ENCODE data around the gene LYPLA2.
A peak's percentile ranks its signal among the peaks of the same experiment; 100 is the strongest.
"Not testable (repeated sequence)": the region's sequence is repeated elsewhere in the genome, so short reads cannot be mapped to it uniquely, and the experiment has no call there.

LYPLA2 gene

DNA sequence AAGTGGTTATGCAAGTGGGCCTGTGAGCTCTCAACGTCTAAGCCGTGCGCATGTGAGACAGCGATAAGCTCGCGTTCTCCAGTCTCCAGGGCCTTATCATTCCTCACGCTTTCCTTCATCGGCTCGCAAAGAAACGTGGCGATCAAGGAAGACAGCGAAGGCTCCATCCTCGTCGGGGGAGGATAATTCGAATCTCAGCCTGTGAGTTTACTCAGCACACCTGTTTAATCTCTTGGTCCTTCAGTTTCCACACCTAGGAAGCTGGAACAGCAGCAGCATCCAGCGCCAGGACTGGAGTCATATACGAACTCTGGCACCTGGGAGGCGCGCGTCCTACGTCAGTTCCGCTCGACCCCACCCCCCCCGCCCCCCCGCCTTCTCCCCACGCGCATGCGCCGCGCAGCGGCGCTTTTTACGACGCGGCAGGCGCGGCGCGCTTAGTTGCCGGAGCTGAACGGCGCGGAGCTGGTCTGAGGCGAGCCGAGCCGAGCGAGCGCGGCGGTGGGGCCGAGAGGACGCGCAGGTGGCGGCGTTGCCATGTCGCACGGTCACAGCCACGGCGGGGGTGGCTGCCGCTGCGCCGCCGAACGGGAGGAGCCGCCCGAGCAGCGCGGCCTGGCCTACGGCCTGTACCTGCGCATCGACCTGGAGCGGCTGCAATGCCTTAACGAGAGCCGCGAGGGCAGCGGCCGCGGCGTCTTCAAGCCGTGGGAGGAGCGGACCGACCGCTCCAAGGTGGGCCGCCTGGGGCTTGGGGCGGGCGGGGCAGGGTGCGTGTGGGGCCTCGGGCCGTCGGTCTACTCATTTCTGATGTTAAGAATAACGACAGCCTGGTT, 12.7 kb upstream of the LYPLA2 start, which contains the start of gene PITHD1:
TSS of gene PITHD1 (plus strand) at position 440 of the 836 bp plus-strand sequence. CDS start at position 538, 98 bp downstream.
- peaks cover 4 to 5% of the 10 kb centered on the region in 2 donors for H3K36me3 ChIP-seq (ENCODE audit: control insufficient read depth in 2 of 2, insufficient read depth in 2 of 2, low read length in 2 of 2)
- peak within 1 kb of the TSS; percentile 92 to 97 for H3K27ac ChIP-seq (ENCODE audit: low read depth in 2 of 2, low read length in 2 of 2)
- peak within 1 kb of the TSS; percentile 88 to 99 for H3K9ac ChIP-seq (ENCODE audit: low read depth in 1 of 2, low read length in 2 of 2)
- peak within 1 kb of the TSS; percentile 89 to 95 for H3K4me3 ChIP-seq (ENCODE audit: low read length in 2 of 2)
- no peaks in the 10 kb centered on the region for H3K27me3 ChIP-seq (ENCODE audit: control insufficient read depth in 2 of 2, insufficient read depth in 2 of 2, low read length in 2 of 2)
- peaks cover 17 to 19% of the 10 kb centered on the region in 2 donors for H3K4me1 ChIP-seq (ENCODE audit: control insufficient read depth in 2 of 2, insufficient read depth in 2 of 2, low read length in 2 of 2)
- H3K9me3 ChIP-seq (ENCODE audit: control insufficient read depth in 2 of 2, low read length in 2 of 2): no peaks in the 10 kb centered on the region

DNA sequence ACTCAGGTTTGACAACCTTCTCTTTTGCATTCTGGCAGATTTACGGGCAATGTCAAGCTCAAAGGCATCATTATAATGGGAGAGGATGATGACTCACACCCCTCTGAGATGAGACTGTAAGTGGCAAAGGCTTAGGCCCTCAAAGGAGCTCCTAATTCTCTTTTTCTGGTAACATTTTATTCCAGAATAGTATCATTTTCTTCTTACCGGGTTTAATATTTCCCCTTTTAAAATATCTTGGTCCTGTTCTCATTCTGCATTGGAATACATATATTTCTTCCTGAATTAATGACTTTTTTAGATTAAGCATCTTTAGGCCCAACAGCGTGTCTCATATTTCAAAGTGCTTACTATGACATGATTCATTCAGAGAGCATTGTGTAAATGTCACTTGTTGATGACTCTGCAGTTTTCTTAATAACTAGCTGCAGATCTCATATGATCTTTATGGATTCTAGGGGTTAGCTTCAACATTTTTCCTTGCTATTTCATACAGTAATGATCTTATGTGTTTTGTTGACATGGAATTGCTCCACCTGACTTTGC, 11.0 kb upstream of the LYPLA2 start:
- Histone ChIP-seq H3K4me1 (ENCODE audit: control insufficient read depth in 2 of 2, insufficient read depth in 2 of 2, low read length in 2 of 2) (peaks cover 17 to 19% of the 10 kb centered on the region in 2 donors), H3K9ac (ENCODE audit: low read depth in 1 of 2, low read length in 2 of 2) (no peak overlapping the region), H3K36me3 (ENCODE audit: control insufficient read depth in 2 of 2, insufficient read depth in 2 of 2, low read length in 2 of 2) (peaks cover 4 to 12% of the 10 kb centered on the region in 2 donors), H3K27ac (ENCODE audit: low read depth in 2 of 2, low read length in 2 of 2) (no peak overlapping the region), H3K27me3 (ENCODE audit: control insufficient read depth in 2 of 2, insufficient read depth in 2 of 2, low read length in 2 of 2) (no peaks in the 10 kb centered on the region), H3K9me3 (ENCODE audit: control insufficient read depth in 2 of 2, low read length in 2 of 2) (no peaks in the 10 kb centered on the region), H3K4me3 (ENCODE audit: low read length in 2 of 2) (no peak overlapping the region)

GRCh38 chr1:23783141-23783540, 7.8 kb upstream of the LYPLA2 start:
- H3K4me3 ChIP-seq (ENCODE audit: low read length in 2 of 2): not testable (repeated sequence)

DNA sequence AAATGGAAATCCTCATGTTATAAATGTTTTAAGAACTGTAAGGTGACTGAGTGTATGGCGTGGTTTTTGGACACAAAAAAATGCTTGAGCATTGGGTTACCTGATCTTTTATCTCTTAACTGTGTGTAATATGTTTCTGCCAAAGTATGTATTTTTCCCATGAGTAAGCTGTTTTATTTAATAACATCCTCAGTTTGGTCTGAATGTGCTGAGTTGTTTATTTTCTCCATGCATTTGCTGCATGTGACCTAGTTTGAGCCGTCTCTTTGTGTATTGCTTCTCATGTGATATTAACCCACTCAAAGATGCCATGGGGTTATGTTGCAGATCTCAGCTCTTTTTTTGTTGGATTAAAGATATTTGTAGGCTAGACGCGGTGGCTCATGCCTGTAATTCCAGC, 6.1 kb upstream of the LYPLA2 start:
- Histone ChIP-seq H3K36me3 (ENCODE audit: control insufficient read depth in 2 of 2, insufficient read depth in 2 of 2, low read length in 2 of 2) (peaks cover 24 to 37% of the 10 kb centered on the region in 2 donors), H3K4me1 (ENCODE audit: control insufficient read depth in 2 of 2, insufficient read depth in 2 of 2, low read length in 2 of 2) (no peaks in the 10 kb centered on the region), H3K9me3 (ENCODE audit: control insufficient read depth in 2 of 2, low read length in 2 of 2) (no peaks in the 10 kb centered on the region), H3K4me3 (ENCODE audit: low read length in 2 of 2) (no peak overlapping the region), H3K27ac (ENCODE audit: low read depth in 2 of 2, low read length in 2 of 2) (no peak overlapping the region), H3K9ac (ENCODE audit: low read depth in 1 of 2, low read length in 2 of 2) (no peak overlapping the region), H3K27me3 (ENCODE audit: control insufficient read depth in 2 of 2, insufficient read depth in 2 of 2, low read length in 2 of 2) (no peaks in the 10 kb centered on the region)

More at GRCh38 chr1:23783141-23783540, 7.8 kb upstream of the LYPLA2 start:
- not testable (repeated sequence) for H3K27me3 ChIP-seq (ENCODE audit: control insufficient read depth in 2 of 2, insufficient read depth in 2 of 2, low read length in 2 of 2); H3K9me3 ChIP-seq (ENCODE audit: control insufficient read depth in 2 of 2, low read length in 2 of 2); H3K9ac ChIP-seq (ENCODE audit: low read depth in 1 of 2, low read length in 2 of 2); H3K27ac ChIP-seq (ENCODE audit: low read depth in 2 of 2, low read length in 2 of 2)
- peaks cover 10 to 11% of the 10 kb centered on the region in 2 donors for H3K4me1 ChIP-seq (ENCODE audit: control insufficient read depth in 2 of 2, insufficient read depth in 2 of 2, low read length in 2 of 2)
- peaks cover 22 to 37% of the 10 kb centered on the region in 2 donors for H3K36me3 ChIP-seq (ENCODE audit: control insufficient read depth in 2 of 2, insufficient read depth in 2 of 2, low read length in 2 of 2)

DNA sequence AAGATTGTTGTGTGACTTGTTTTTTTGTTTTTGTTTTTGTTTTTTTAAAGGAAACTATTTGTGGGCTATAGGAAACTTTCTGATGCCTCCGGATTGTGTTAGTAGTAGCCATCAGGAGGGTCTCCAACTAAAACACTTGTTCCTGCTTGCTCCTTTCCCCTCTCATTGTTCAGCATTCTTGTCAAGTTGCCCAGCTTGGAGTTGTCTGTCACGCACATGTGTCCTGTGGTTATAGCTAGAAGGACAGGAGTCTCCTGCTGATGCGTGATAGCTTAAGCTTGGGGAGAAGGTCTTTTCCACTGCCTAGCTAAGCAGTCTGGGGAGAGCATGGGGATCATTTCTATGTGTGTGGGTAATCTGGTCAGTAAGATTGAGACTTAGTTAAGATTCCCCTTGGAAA, 3.2 kb upstream of the LYPLA2 start:
- Histone ChIP-seq H3K9me3 (ENCODE audit: control insufficient read depth in 2 of 2, low read length in 2 of 2) (no peaks in the 10 kb centered on the region), H3K9ac (ENCODE audit: low read depth in 1 of 2, low read length in 2 of 2) (no peak overlapping the region), H3K27me3 (ENCODE audit: control insufficient read depth in 2 of 2, insufficient read depth in 2 of 2, low read length in 2 of 2) (no peaks in the 10 kb centered on the region), H3K4me1 (ENCODE audit: control insufficient read depth in 2 of 2, insufficient read depth in 2 of 2, low read length in 2 of 2) (peaks cover 17 to 19% of the 10 kb centered on the region in 2 donors), H3K36me3 (ENCODE audit: control insufficient read depth in 2 of 2, insufficient read depth in 2 of 2, low read length in 2 of 2) (peaks cover 19 to 33% of the 10 kb centered on the region in 2 donors), H3K27ac (ENCODE audit: low read depth in 2 of 2, low read length in 2 of 2) (no peak overlapping the region), H3K4me3 (ENCODE audit: low read length in 2 of 2) (no peak overlapping the region)

DNA sequence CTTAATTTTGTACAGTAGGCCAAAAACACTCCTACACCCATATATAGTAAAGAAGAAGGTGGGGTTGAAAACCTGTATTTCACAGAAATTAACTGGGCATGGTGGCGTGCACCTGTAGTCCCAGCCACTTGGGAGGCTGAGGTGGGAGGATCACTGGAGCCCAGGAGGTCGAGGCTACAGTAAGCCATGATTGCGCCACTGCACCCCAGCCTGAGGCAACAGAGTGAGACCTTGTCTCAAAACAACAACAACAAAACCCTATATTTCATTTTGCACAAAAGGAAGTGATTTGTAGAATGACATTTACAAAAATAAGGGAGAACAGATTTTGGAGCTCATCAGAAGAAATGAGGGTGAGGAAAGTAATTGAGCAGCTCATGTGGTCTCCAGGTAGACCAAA, 2.2 kb upstream of the LYPLA2 start:
- Histone ChIP-seq H3K36me3 (ENCODE audit: control insufficient read depth in 2 of 2, insufficient read depth in 2 of 2, low read length in 2 of 2) (peaks cover 22 to 37% of the 10 kb centered on the region in 2 donors), H3K9me3 (ENCODE audit: control insufficient read depth in 2 of 2, low read length in 2 of 2) (no peaks in the 10 kb centered on the region), H3K27me3 (ENCODE audit: control insufficient read depth in 2 of 2, insufficient read depth in 2 of 2, low read length in 2 of 2) (no peaks in the 10 kb centered on the region), H3K4me1 (ENCODE audit: control insufficient read depth in 2 of 2, insufficient read depth in 2 of 2, low read length in 2 of 2) (peaks cover 24 to 29% of the 10 kb centered on the region in 2 donors), H3K9ac (ENCODE audit: low read depth in 1 of 2, low read length in 2 of 2) (no peak overlapping the region), H3K27ac (ENCODE audit: low read depth in 2 of 2, low read length in 2 of 2) (no peak overlapping the region), H3K4me3 (ENCODE audit: low read length in 2 of 2) (no peak overlapping the region)

- H3K4me1 ChIP-seq (ENCODE audit: control insufficient read depth in 2 of 2, insufficient read depth in 2 of 2, low read length in 2 of 2): peaks cover 26 to 35% of the 10 kb centered on the region in 2 donors
- H3K9me3 ChIP-seq (ENCODE audit: control insufficient read depth in 2 of 2, low read length in 2 of 2): no peaks in the 10 kb centered on the region
- H3K36me3 ChIP-seq (ENCODE audit: control insufficient read depth in 2 of 2, insufficient read depth in 2 of 2, low read length in 2 of 2): peaks cover 26 to 27% of the 10 kb centered on the region in 2 donors
- H3K27me3 ChIP-seq (ENCODE audit: control insufficient read depth in 2 of 2, insufficient read depth in 2 of 2, low read length in 2 of 2): no peaks in the 10 kb centered on the region
- peak overlapping the region; percentile 77 to 87 for H3K9ac ChIP-seq (ENCODE audit: low read depth in 1 of 2, low read length in 2 of 2)
- H3K27ac ChIP-seq (ENCODE audit: low read depth in 2 of 2, low read length in 2 of 2): peak overlapping the region; percentile 65 to 67
- H3K4me3 ChIP-seq (ENCODE audit: low read length in 2 of 2): peak overlapping the region; percentile 72 to 91
These were observed 637 bp downstream of the LYPLA2 start for GRCh38 chr1:23791516-23792047.

DNA sequence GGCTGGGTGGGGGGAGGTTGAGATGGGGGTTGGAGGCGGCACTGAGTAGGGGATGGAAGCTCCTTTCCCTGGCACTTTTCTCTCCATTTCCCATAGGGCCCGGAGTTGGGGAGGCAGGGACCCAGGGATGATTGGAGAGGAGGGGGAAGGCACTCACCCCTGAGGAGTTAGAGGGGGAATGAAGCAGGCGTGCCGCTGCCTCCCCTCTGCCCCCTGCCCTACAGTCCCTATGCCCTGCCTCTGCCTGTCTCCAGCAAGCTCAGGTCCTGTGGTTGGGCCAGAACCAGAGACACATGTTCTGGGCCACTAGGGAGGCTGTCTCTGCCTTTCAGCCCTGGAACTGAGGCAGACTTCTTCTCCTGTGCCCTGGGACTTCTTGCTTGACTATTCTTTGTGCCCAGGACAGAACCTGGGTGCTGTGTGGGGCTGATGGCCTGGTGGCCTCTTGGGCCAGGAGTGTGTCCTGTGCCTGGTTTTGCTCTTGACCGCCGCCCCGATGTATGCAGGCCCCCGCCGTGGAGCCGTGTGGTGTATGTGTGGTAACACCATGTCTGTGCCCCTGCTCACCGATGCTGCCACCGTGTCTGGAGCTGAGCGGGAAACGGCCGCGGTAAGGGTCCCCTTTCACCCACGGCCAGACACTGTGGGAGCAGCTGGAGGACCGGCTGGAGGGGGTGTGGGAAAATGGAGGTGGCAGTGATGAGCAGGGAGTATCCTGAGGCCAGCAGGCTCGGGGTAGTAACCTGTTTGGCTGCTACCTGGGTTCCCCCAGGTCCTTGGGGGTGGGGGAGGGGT, 1.4 kb downstream of the LYPLA2 start:
- Histone ChIP-seq H3K9me3 (ENCODE audit: control insufficient read depth in 2 of 2, low read length in 2 of 2) (no peaks in the 10 kb centered on the region), H3K36me3 (ENCODE audit: control insufficient read depth in 2 of 2, insufficient read depth in 2 of 2, low read length in 2 of 2) (peaks cover 20 to 28% of the 10 kb centered on the region in 2 donors), H3K4me1 (ENCODE audit: control insufficient read depth in 2 of 2, insufficient read depth in 2 of 2, low read length in 2 of 2) (peaks cover 32 to 42% of the 10 kb centered on the region in 2 donors), H3K4me3 (ENCODE audit: low read length in 2 of 2) (peak overlapping the region; percentile 41 to 72), H3K27me3 (ENCODE audit: control insufficient read depth in 2 of 2, insufficient read depth in 2 of 2, low read length in 2 of 2) (no peaks in the 10 kb centered on the region), H3K9ac (ENCODE audit: low read depth in 1 of 2, low read length in 2 of 2) (peak overlapping the region in 1 of 2 donors; percentile 77), H3K27ac (ENCODE audit: low read depth in 2 of 2, low read length in 2 of 2) (no peak overlapping the region)

- no peaks in the 10 kb centered on the region for H3K27me3 ChIP-seq (ENCODE audit: control insufficient read depth in 2 of 2, insufficient read depth in 2 of 2, low read length in 2 of 2)
- peaks cover 32 to 51% of the 10 kb centered on the region in 2 donors for H3K4me1 ChIP-seq (ENCODE audit: control insufficient read depth in 2 of 2, insufficient read depth in 2 of 2, low read length in 2 of 2)
- no peak overlapping the region for H3K9ac ChIP-seq (ENCODE audit: low read depth in 1 of 2, low read length in 2 of 2)
- H3K9me3 ChIP-seq (ENCODE audit: control insufficient read depth in 2 of 2, low read length in 2 of 2): no peaks in the 10 kb centered on the region
- peaks cover 22 to 31% of the 10 kb centered on the region in 2 donors for H3K36me3 ChIP-seq (ENCODE audit: control insufficient read depth in 2 of 2, insufficient read depth in 2 of 2, low read length in 2 of 2)
- peak overlapping the region in 1 of 2 donors; percentile 21 for H3K4me3 ChIP-seq (ENCODE audit: low read length in 2 of 2)
- peak overlapping the region in 1 of 2 donors; percentile 4 for H3K27ac ChIP-seq (ENCODE audit: low read depth in 2 of 2, low read length in 2 of 2)
These were observed 2.3 kb downstream of the LYPLA2 start for GRCh38 chr1:23793018-23793781.

Data from mucosa of rectum (tissue), 2 donors.